Caco-2 (cell line): ENCODE data around the gene TFRC. TPM values are rescaled to one million over a fixed set of nuclear protein-coding genes. Genes with fewer than 3 reads are reported as not detected.
"Not testable (repeated sequence)": the region's sequence is repeated elsewhere in the genome, so short reads cannot be mapped to it uniquely, and the experiment has no call there.

Source experiments
- BruUV-seq: library from RNA; stranded (reverse); fragments of 400-500 nt; replicated peaks from 2 replicates; lab custom pipeline; 2021; lab: Mats Ljungman, UMichigan
- CTCF ChIA-PET: fragments of 300-600 bp; sonication (Branson Sonifier 250); formaldehyde crosslinking; loops from one replicate; lab custom pipeline; 2022; ENCODE audit warnings: antibody characterized with exemption; lab: Charles Lee
- POLR2A ChIA-PET: fragments of 300-600 bp; sonication (Branson Sonifier 250); formaldehyde crosslinking; loops from one replicate; lab custom pipeline; 2022; ENCODE audit warnings: antibody characterized with exemption; lab: Charles Lee
- DNase-seq, 2 experiments: peaks; one replicate each; pipeline versions ENCODE4 v3.0.0 to v3.0.0-alpha.2; 2020 to 2022
- H3K27me3 ChIP-seq: replicated peaks from 2 replicates; pipeline ENCODE4 v1.6.0; 2011; ENCODE audit warnings: low read length; ENCODE audit not compliant: control insufficient read depth, insufficient read depth
- H3K36me3 ChIP-seq: 2 replicates; pipeline ENCODE4 v1.5.1; 2011; ENCODE audit warnings: low read length; ENCODE audit not compliant: control insufficient read depth, insufficient read depth
- H3K4me1 ChIP-seq: fragments of 250-450 bp; sonication (Bioruptor Pico); 2 replicates; pipeline ENCODE4 v1.5.1; 2020; ENCODE audit warnings: mild to moderate bottlenecking
- H3K4me3 ChIP-seq: 2 replicates; pipeline ENCODE4 v1.5.1; 2011; ENCODE audit warnings: low read depth, mild to moderate bottlenecking, control low read depth, low read length
- H3K9me3 ChIP-seq: fragments of 250-450 bp; sonication (Bioruptor Pico); 2 replicates; pipeline ENCODE4 v1.5.1; 2020; ENCODE audit warnings: mild to moderate bottlenecking, moderate library complexity
- H3K27ac Mint-ChIP-seq: one replicate; pipeline ENCODE4 v1.8.0; 2022; ENCODE audit warnings: mixed read lengths; ENCODE audit not compliant: unreplicated experiment
- H3K27me3 Mint-ChIP-seq: one replicate; pipeline ENCODE4 v1.8.0; 2022; ENCODE audit warnings: mixed read lengths; ENCODE audit not compliant: insufficient read depth, unreplicated experiment
- H3K36me3 Mint-ChIP-seq: one replicate; pipeline ENCODE4 v1.8.0; 2022; ENCODE audit warnings: mild to moderate bottlenecking, mixed read lengths; ENCODE audit not compliant: insufficient read depth, unreplicated experiment
- H3K4me1 Mint-ChIP-seq: one replicate; pipeline ENCODE4 v1.8.0; 2022; ENCODE audit warnings: low read depth, mixed read lengths; ENCODE audit not compliant: unreplicated experiment
- H3K4me3 Mint-ChIP-seq: one replicate; pipeline ENCODE4 v1.8.0; 2022; ENCODE audit warnings: mild to moderate bottlenecking, moderate library complexity, mixed read lengths; ENCODE audit not compliant: unreplicated experiment
- H3K9me3 Mint-ChIP-seq: one replicate; pipeline ENCODE4 v1.8.0; 2022; ENCODE audit warnings: mixed read lengths; ENCODE audit not compliant: unreplicated experiment
- CTCF ChIP-seq, 2 experiments: fragments of 200-600 bp in 1 of 2; IDR thresholded peaks; 1 replicate in 1 of 2; 2 replicates in 1 of 2; pipeline versions ENCODE4 v1.5.1 to v1.8.0; 2011 to 2022; ENCODE audit warnings: antibody characterized with exemption in 1 of 2, control low read depth in 1 of 2, inconsistent platforms in 1 of 2, low read depth in 1 of 2, low read length in 1 of 2, mild to moderate bottlenecking in 1 of 2, moderate library complexity in 1 of 2; ENCODE audit not compliant: insufficient read depth in 1 of 2, severe bottlenecking in 1 of 2, unreplicated experiment in 1 of 2
- intact Hi-C: fragments of 100-400 bp; cut with micrococcal nuclease; formaldehyde crosslinking; loops from one replicate; pipeline ENCODE4 v1.10.0; 2022; ENCODE audit not compliant: unreplicated experiment
- total RNA-seq: library from RNA; stranded (reverse); gene quantifications from 2 replicates; pipeline ENCODE4 v1.2.3, GENCODE V29; 2022

Gene TFRC
- total RNA-seq, 1 experiment from 2014 or later: 267 TPM

- intact Hi-C loops: no loop called here
Observed at GRCh38 chr3:196072313-196072712, 9.6 kb downstream of the TFRC start.

GRCh38 chr3:196068812-196069211 lies 13.1 kb downstream of the TFRC start:
- BruUV-seq, H3K4me3 Mint-ChIP-seq, H3K4me1 ChIP-seq, CTCF ChIA-PET, H3K9me3 Mint-ChIP-seq, H3K27me3 ChIP-seq, H3K9me3 ChIP-seq, H3K27me3 Mint-ChIP-seq, H3K4me3 ChIP-seq, H3K4me1 Mint-ChIP-seq, POLR2A ChIA-PET, DNase-seq, intact Hi-C loops, H3K27ac Mint-ChIP-seq, H3K36me3 ChIP-seq: not testable (repeated sequence)
- H3K36me3 Mint-ChIP-seq: peaks cover 99% of the 10 kb centered on the region

More at GRCh38 chr3:196072313-196072712, 9.6 kb downstream of the TFRC start:
- no peak overlapping the region for H3K4me3 ChIP-seq
- no peaks in the 10 kb centered on the region for H3K27me3 ChIP-seq
- H3K9me3 ChIP-seq: no peaks in the 10 kb centered on the region
- TF ChIP-seq CTCF (IDR thresholded peaks at IDR 0.05; ENCODE audit: insufficient read depth in 1 of 2, low read depth in 1 of 2, low read length in 1 of 2, severe bottlenecking in 1 of 2, unreplicated experiment in 1 of 2): no peak
- CTCF ChIA-PET: interaction anchor here (1.5 kb wide), 1 partner anchor 124 kb away, joined by 6 read pairs; no protein-coding TSS in a partner anchor
- Mint-ChIP-seq H3K27ac (no peak overlapping the region), H3K36me3 (peaks cover 92% of the 10 kb centered on the region), H3K4me1 (no peaks in the 10 kb centered on the region), H3K4me3 (no peak overlapping the region), H3K27me3 (no peaks in the 10 kb centered on the region), H3K9me3 (no peaks in the 10 kb centered on the region)
- POLR2A ChIA-PET: no interaction called here
- BruUV-seq: no TSS peak
- no peak for DNase-seq
- H3K36me3 ChIP-seq: peaks cover 3% of the 10 kb centered on the region
- H3K4me1 ChIP-seq: no peaks in the 10 kb centered on the region

- Mint-ChIP-seq H3K4me1 (no peaks in the 10 kb centered on the region), H3K9me3 (no peaks in the 10 kb centered on the region), H3K4me3 (no peak overlapping the region), H3K27me3 (no peaks in the 10 kb centered on the region), H3K36me3 (peaks cover 99% of the 10 kb centered on the region), H3K27ac (no peak overlapping the region)
- H3K36me3 ChIP-seq: peaks cover 4% of the 10 kb centered on the region
- ChIA-PET CTCF (interaction anchor here (0.5 kb wide), 1 partner anchor 44 kb away, joined by 3 read pairs; no protein-coding TSS in a partner anchor), POLR2A (no interaction called here)
- no peaks in the 10 kb centered on the region for H3K9me3 ChIP-seq
- no peak overlapping the region for H3K4me3 ChIP-seq
- intact Hi-C loops: no loop called here
- no peak for TF ChIP-seq CTCF (IDR thresholded peaks at IDR 0.05; ENCODE audit: insufficient read depth in 1 of 2, low read depth in 1 of 2, low read length in 1 of 2, severe bottlenecking in 1 of 2, unreplicated experiment in 1 of 2)
- no peaks in the 10 kb centered on the region for H3K4me1 ChIP-seq
- DNase-seq: no peak
- no TSS peak for BruUV-seq
- no peaks in the 10 kb centered on the region for H3K27me3 ChIP-seq
Observed at GRCh38 chr3:196067439-196067838, 14.5 kb downstream of the TFRC start.

GRCh38 chr3:196063971-196064370 lies 17.9 kb downstream of the TFRC start:
- H3K27ac Mint-ChIP-seq: no peak overlapping the region
- no peak overlapping the region for H3K4me3 ChIP-seq
- TF ChIP-seq CTCF (IDR thresholded peaks at IDR 0.05; ENCODE audit: insufficient read depth in 1 of 2, low read depth in 1 of 2, low read length in 1 of 2, severe bottlenecking in 1 of 2, unreplicated experiment in 1 of 2): no peak
- ChIA-PET CTCF (no interaction called here), POLR2A (no interaction called here)
- no peaks in the 10 kb centered on the region for H3K27me3 ChIP-seq
- no peaks in the 10 kb centered on the region for H3K9me3 Mint-ChIP-seq
- peaks cover 99% of the 10 kb centered on the region for H3K36me3 Mint-ChIP-seq
- BruUV-seq: no TSS peak
- peaks cover 4% of the 10 kb centered on the region for H3K36me3 ChIP-seq
- H3K4me1 ChIP-seq: no peaks in the 10 kb centered on the region
- no peaks in the 10 kb centered on the region for H3K4me1 Mint-ChIP-seq
- no peak overlapping the region for H3K4me3 Mint-ChIP-seq
- no peak for DNase-seq
- no peaks in the 10 kb centered on the region for H3K9me3 ChIP-seq
- H3K27me3 Mint-ChIP-seq: no peaks in the 10 kb centered on the region
- intact Hi-C loops: no loop called here
